Fibroblast of gingiva (primary cell): Measurements from ENCODE around the gene TAPT1.
A peak's percentile ranks its signal among the peaks of the same experiment; 100 is the strongest.
"Not testable (repeated sequence)": the region's sequence is repeated elsewhere in the genome, so short reads cannot be mapped to it uniquely, and the experiment has no call there.

Source experiments
- DNase-seq: peaks from one replicate; pipeline ENCODE4 v3.0.0-alpha.2; 2011; ENCODE audit warnings: low read depth

Gene TAPT1

DNA sequence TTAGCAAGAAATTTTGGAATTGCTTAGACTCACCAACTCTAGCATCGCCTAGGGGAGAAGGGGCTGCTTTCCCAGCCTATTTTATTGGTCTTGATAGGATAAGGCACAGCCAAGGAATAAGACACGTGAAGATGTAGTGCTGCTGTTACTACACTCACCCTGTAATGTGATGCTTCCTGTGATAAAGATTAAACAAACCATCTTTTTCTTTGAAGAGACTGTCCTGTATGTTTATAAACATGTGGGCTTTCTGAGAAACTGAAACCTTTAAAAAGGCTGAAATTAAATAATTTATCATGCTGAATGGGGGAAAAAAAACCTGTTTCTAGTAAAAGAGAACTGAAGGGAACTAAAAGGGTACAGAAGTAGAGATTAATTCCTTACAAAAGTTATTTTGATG, 13.2 kb downstream of the TAPT1 start:
- DNase-seq, result no peak

DNA sequence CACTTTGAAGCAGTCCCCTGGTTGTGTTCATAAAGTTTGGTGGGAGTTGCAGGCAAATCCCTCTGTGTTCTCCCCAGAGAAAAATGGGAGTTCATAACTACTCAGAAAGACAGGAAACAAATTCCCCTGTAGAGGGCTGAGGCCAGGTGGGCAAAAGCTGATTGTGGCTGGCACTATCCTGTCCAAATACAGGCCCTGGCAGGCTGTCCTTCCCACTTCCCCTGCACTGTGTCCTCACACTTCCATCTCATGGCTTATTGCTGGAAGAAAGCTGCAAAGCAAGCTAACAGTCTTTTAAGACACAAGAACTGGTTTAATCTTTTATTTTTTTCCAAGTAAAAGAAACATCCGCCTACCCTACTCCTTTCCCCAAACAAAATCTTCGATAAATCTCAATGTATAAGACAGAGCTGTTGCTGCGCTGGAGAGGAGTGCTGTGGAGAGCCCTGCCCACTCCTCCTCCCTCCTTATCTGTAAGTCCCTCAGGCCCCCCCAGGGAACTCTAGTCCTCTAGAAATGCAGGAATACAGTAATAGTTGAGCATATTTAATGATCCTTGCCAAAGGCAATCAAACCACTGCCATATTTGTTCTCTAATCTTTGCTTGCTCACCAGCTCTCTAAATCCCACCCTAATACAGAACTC, 14.0 kb downstream of the TAPT1 start:
- DNase-seq, result no peak

DNA sequence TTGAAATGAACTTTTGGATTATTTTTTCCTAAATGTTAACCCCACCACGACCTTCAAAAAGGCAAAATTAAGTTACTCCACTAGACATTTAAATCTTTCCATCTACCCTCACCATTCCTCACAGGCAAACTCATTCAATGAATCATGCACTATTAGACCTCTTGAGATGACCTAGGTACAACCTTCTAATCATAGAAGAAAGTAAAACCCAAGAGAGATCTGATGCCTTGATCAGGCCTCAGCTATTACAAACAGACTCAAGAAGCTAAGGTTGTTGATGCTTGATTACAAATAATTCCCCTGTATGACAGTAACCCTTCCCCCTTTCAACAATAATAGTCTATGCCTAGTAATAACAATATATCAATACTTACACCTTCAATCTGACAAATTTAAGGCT, 18.9 kb downstream of the TAPT1 start:
- DNase-seq, result no peak

DNA sequence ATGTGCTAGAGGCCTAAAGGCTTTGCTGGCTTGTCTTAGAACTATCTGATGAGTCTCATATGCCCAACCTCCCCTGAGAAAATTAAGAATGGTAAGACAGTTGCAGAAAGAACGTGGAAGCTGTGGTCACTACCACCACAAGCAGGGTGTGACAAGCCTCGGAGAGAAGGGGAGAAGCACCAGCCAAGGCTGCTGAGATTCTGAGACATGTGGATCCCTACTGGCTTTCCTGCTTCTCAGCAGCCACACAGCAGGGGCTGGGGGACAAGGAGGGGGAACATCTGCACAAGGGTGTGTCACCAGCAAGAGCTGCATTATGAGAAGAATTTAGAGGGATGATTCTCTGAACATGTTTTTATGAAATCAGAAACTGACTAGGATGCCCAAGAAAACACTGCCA, 19.4 kb downstream of the TAPT1 start:
- DNase-seq, result no peak

DNA sequence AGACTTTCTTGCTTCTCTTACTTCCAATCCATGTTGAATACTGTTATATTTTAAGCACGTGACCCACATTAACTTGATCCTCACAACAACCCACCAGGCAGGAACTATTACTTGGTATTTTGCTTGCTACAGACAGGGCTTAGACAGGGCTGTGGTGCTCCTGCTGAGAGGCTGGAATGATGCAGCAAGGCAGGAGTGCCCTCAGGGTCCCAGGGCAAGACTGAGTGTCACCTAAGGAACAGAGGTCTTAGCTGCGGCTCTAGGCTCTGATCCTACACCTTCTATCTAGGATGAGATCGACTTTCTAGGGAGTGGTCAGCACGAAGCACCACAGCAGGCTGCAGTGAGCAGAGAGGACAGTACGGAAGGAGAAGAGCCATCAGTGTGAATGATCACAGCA, 20.0 kb downstream of the TAPT1 start:
- no peak for DNase-seq

DNA sequence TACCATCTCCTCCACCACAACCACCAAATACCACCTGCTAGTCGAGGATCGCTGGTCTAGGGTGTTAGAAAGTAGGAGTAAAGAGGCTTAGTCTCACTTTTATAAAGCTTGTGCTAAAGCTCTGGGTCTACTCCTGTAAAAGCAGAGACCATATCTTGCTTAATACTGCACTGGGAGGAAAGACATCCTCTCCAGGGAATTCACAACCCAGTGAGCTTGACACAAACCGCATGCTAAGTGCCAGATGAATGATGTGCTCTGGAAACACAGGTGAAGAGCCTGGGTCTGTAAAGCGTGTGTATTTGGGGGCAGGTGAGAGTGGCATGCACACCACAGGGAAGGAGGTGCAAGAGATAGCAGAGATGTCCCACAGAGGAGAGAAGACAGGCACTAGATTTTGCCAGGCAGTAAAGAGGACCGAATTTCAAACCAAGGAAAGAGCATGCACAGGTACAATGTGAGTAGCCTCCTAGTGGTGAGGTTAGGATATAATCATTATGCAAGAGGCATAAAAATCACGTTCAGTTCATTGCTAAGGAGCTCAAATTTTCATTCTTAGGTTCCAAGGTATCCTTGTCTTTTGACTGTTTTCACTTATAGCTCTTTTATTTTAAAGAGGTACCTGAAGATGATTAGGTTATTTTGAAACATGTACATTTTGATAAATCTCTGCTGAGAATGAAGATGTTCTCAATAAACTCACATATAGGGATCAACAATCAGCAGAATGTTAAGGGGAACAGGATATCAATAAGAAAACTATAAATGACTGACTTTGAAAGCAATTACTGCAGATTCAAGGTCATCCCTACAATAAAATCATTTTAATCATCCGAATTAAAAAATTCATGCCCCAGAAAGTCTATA, 20.7 kb downstream of the TAPT1 start:
- DNase-seq, result no peak

DNA sequence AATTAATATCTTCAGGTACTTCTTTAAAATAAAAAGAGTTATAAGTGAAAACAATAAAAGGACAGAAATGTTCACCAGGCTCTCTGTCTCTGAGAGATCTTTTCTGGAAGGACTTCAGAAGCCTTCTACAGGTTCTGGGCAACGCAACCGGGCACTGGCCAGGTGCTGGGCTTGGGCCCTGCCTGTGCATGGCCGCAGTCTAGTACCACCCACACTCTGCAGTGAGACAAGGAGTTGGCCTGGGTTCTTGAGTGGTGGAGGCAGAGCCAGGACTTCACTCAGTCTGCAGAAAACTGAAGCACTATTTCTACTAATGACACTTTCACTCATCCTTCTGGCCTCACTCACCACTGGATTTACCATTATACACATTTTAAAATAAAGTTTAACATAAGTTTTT, 21.8 kb downstream of the TAPT1 start:
- no peak for DNase-seq

DNA sequence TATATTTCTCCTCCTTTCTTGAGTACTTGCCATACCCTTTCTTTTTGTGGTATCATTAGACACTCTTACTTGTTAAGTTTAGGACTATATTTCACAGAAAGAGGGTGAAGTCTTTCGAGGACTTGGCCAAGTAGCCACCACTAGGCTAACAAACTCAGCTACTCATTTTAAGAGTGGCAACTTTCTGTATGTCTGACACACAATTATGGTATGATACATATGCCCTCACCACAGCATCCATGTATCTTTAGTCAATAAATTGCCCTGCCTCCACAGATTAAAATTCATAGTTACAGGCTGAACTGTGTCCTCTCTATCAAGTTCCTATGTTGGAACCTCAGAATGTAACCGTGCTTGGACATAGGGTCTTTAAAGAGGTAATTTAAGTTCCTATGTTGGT, 23.2 kb downstream of the TAPT1 start:
- DNase-seq, result no peak

DNA sequence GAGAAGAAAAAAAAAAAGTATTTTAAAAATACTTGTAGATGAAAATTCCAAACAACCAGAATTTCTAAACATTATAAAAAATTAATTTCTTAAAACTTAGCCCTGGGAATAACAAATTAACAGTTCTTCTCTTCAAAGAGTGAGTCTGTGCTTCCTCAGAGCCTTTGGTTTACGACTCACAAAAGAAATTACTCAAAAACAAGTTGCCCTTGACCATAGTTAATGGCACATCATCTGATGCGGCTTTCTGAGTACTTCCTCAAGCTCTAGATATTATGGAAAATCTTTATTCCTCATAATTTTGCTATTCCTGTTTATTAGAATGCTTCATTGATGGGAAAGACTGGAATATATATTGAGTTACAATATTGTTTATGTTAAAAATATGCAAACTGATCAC, 23.7 kb downstream of the TAPT1 start:
- DNase-seq, result no peak

DNA sequence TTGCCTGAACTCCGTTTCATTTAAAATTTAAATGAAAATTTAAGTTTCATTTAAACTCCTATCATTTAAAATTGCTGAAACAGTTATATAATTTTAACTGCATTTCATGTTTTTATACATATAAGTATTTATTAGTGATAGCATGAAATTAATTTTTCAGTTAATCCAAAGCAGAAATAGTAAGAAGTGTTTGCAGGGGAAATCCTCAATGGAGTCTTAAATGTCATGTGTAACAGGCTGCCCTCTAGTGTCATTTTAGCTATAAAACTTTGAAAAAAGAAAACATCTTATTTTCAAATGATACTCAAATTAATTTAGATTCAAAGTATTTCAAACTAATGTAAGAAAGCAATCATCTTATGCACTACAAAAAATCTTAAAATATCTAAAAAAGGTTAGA, 27.2 kb downstream of the TAPT1 start:
- DNase-seq, result peak; percentile 30

DNA sequence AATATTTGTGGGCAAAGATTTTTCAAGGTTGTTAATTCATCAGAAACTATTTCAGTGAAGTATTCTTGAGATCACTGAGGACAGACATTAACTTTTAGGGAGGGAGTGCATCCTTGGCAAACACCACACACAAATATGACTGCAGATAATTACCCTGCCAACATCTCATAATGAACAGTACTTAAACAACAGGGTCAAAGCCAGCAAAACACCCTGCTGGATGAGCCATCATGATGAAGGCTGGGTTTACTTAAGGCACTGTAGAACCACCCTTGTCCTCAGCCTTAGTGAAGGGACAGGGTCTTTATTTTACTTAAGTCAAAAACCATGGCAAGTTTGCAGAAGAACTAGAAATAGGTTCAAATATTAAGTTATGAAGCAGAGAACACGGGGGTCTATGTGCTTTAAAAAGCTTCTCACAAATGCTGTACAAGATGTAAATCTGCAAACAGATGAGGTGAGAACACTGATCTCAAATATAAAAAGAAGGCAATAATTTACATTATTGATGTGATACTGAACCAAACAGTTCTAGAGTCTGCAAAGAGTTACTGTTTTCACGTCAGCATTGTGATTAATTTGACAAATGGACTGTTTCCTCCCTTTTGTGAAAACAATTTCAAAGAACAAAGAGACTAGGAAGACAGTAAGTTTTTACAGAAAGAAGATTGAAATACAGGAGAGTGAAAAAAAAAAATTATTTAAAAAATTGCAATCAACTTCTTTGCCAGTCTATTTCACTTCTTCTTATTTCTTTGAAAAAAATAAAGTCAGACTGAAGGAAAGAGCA, 28.2 kb downstream of the TAPT1 start:
- DNase-seq, result no peak

DNA sequence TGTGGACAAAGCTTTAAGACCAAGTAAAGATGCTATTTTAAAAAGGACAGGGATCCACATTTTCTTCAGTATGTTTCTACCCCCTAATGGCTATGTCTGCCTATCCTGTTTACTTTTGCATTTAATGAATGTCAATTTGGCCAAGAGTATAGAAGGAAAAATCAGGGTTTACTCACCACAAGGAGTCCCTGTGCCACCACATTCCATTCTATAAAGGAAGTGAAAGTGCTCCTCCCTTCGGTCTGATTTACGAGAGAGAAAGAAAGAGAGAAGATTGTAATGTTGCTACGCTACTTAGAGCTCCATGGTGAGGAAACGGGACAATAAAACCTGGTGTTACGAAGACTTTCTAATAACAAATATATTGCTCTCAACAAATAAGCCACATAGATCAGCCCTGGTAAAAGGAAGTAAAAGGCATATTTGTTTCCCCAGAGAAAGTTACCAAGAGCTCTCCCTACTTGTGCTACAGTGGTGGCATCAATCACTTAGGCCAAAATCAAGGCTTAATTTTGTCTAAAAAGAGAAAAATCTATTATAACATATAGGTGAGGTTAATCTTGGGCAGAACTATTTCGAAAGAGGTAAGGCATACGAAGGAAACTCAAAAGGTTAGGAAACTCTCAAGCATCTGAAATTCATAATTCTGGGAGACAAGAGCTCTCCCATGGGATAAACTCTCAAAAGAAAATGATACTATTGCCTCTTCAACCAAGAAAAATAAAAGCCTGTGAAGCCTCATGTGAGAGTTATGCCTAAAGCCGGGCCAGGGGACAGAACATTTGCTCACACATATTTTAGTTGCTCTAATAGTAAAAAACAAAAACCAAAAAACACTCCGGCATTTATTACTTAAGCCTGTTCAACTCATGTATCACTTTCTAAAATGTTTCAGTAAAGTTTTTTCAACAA, 29.5 kb downstream of the TAPT1 start:
- peak; percentile 86 for DNase-seq

DNA sequence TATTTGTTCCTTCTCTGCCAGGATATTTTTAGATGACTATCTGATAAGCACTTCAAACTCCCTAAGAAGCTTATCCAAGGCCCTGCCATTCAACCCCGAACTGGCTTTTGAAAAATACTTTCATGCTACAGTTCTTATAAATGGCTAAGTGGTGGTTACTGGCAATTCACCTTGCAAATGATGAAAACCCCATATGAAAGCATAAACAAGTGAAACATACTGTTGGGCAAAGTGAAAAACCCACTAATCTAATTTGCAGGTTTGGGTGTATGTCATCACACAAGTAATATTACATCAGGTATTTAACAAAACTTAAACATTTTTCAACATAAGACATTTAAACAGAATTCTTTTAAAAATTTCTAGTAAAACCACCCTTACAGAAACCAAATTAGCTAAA, 31.1 kb downstream of the TAPT1 start:
- no peak for DNase-seq

DNA sequence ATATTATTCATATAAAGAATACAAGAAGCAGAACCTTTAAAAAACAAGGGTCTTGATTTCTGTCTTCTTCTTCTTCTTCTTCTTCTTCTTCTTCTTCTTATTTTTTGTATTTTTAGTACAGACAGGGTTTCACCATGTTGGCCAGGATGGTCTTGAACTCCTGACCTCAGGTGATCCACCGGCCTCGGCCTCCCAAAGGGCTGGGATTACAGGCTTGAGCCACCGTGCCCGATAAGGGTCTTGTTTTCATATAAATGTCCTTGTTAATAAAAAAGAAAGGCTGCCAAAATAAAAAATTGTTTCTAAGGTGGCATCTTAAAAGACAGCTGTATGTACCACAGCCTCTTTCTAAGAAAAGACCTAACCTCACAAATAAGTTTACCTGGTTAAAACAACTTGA, 31.5 kb downstream of the TAPT1 start:
- DNase-seq, result not testable (repeated sequence)

DNA sequence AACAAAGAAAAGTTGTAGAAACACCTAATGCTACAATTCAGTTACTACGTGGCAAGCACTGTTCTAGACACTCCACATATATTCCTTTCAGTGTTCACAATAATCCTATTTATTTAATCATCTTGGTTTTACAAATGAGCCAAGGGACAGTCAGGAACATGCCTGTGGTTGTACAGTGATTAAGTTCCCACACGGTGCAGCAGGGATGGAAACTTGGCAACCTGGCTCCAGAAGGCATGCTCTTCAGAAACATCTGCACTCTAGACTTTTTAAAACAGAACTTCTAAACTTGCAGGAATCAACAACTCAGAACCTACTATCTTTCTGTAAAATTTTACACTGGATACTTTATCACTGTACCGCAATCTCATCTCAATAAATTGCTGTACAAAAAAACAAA, 32.1 kb downstream of the TAPT1 start:
- DNase-seq, result peak; percentile 52

DNA sequence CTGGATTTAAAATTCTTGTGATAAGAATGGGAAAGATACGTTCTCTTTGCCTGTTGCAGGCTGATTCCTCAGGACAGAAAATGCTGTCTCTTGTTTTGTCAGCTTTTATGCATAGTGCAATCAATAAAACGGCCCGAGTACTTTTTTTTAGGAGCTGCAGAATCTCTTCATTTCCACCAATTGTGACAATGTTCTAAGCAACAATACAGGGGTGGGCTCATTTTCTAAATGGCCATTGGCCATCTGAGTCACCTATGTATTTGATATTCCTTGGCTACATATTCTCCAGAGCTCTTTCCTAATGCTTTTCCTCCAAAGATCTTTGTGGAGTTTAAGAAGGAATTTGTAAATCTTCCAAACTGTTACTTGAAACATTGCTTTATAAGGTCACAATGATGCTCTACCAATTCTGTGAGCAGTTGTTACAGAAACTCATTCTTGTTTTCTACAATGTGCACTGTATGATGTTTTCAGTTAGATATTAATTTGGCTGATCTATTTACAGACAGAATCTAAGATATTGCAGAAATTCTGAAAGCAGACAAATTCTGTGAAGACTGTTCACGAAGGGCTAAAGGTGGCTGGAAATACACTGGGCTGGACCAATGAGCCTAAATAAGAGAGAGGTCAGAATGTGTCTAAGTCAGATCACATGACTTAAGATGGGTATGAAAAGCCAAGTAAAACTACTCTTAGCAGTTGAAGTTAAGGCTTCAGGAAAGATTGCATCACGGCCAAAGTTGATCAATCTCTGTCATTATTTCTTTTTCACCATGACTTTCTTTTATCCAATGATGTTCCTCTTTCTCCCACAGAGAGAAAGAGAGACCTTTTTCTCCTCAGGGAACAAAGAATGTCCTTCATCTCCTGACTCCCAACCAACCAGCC, 33.4 kb downstream of the TAPT1 start:
- peak; percentile 54 for DNase-seq

DNA sequence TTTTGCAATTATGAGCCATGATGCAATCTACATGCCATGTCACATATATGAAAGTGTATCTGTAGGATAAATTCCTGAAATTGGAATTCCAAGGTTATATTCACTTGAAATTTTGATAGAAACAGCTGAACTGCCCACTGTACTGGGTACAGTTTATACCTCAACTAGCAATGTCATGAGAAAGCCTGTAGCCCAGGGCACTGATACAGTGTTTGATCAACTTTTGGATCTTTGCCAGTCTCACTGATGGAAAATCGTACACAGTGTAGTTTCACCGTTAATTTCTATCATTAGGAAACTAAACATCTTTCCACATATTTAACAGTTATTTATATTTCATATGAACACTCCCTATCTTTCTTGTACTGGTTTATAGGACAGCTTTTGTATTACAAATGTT, 34.2 kb downstream of the TAPT1 start:
- no peak for DNase-seq

DNA sequence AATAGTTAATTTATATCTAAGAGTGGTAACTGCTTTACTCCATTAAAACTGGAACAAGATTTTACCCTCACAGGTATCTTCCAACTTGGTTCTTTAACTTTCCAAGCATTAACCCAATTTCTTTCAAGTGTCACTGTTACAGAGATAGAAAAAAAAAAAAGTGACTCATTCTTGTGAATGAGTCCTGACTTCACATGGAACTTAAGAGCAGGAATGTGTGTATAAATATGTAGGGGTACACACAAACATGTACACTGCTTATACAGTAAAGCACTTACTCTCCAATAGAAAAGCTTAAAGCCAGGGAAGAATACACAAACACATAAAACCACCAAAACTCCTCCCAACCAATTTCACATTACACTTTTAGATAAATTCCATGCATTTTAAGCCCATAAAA, 38.8 kb downstream of the TAPT1 start:
- no peak for DNase-seq

DNA sequence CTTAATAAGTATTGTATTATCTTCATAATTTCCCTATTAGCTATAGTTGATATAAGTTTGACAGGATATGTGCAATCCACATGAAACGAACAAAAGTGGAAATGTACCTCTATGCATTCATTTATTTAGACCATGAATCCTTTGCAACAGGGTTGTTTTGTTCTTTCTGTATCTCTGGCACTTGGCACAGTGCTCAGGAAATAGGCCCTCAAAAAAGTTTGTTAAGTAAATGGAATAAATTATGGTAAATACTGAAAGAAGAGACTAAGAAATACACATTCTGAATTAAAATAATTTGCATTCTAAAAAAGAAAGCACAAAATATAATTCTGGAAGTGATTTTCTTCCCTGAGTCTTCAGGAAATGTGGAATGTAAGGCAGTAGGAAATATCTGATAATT, 39.3 kb downstream of the TAPT1 start:
- no peak for DNase-seq

DNA sequence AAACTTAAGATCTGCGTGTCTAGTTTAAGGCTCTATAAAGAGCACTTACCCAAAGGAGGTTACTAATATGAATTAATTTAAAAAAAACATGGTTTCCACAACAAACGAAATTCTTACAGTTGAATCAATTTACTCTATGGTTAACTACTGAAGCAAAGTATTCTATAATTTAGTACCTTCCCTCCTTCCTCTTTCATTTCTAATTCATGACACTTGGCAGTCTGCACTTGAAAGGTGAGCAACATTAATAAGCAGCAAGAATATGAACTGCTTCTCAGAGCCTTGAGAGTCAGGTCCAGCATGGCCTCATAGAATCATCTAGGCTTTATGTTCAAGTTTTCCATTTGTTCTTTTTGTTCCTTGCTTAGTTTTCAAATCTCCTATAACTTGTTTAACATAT, 42.7 kb downstream of the TAPT1 start:
- no peak for DNase-seq

DNA sequence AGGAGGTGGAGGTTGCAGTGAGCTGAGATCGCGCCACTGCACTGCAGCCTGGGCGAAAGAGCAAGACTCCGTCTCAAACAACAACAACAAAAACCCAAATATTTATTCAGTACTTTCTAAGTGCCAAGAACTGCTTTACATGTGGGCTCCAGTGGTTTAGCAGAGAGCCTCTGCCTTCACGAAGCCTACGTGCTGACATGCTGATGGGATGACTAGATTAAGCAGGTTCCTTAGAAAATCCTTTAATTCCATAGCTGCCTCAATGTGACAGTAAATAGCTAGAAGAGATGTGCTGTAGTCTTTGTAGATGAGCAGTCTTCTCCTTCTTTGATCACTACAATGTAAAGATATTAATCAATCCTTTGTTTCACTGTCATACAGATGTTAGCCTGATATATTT, 49.6 kb downstream of the TAPT1 start:
- no peak for DNase-seq
